BE2C (cell line): ENCODE data around the gene NMNAT3.

Source experiments
- DNase-seq: peaks from one replicate; pipeline ENCODE4 v3.0.0-alpha.2; 2020
- H3K27me3 ChIP-seq: fragments of 250-450 bp; sonication (Bioruptor Pico); 2 replicates; pipeline ENCODE4 v1.5.1; 2020; ENCODE audit warnings: mild to moderate bottlenecking
- H3K36me3 ChIP-seq: fragments of 250-450 bp; sonication (Bioruptor Pico); 2 replicates; pipeline ENCODE4 v1.5.1; 2020; ENCODE audit warnings: mild to moderate bottlenecking
- H3K4me1 ChIP-seq: fragments of 250-450 bp; sonication (Bioruptor Pico); 2 replicates; pipeline ENCODE4 v1.5.1; 2020
- H3K4me3 ChIP-seq: 2 replicates; pipeline ENCODE4 v1.5.1; 2011; ENCODE audit warnings: low read depth, low read length
- H3K9me3 ChIP-seq: fragments of 250-450 bp; sonication (Bioruptor Pico); 2 replicates; pipeline ENCODE4 v1.5.1; 2020
- TF ChIP-seq, protein P1 (sequence below): IDR thresholded peaks from 2 replicates; pipeline ENCODE4 v1.5.1; 2012; ENCODE audit warnings: mild to moderate bottlenecking, low read depth, low read length

NMNAT3 gene

DNA sequence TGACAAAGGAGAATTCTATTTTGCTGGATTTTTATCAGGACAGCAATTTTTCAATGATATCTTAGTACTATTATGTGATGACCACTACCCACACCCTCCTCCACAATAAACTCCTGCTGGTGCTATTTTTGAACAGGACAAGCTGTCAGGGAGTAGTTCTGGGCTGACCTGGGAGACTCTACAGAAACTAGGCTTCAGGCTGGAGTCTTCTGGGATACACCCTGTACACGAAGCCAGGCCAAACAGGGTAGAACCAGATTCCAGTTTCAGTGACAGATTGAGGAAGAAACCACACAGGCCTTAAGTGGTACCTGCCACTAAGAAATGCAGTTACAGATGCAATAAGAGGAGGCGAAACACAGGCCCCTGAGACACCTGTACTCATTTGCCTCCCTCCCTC, 12.8 kb downstream of the NMNAT3 start:
- Histone ChIP-seq H3K9me3 (no peaks in the 10 kb centered on the region), H3K36me3 (no peaks in the 10 kb centered on the region), H3K27me3 (no peaks in the 10 kb centered on the region), H3K4me3 (no peak overlapping the region), H3K4me1 (no peaks in the 10 kb centered on the region)
- TF ChIP-seq, protein P1, sequence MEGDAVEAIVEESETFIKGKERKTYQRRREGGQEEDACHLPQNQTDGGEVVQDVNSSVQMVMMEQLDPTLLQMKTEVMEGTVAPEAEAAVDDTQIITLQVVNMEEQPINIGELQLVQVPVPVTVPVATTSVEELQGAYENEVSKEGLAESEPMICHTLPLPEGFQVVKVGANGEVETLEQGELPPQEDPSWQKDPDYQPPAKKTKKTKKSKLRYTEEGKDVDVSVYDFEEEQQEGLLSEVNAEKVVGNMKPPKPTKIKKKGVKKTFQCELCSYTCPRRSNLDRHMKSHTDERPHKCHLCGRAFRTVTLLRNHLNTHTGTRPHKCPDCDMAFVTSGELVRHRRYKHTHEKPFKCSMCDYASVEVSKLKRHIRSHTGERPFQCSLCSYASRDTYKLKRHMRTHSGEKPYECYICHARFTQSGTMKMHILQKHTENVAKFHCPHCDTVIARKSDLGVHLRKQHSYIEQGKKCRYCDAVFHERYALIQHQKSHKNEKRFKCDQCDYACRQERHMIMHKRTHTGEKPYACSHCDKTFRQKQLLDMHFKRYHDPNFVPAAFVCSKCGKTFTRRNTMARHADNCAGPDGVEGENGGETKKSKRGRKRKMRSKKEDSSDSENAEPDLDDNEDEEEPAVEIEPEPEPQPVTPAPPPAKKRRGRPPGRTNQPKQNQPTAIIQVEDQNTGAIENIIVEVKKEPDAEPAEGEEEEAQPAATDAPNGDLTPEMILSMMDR = no peak
- no peak for DNase-seq

DNA sequence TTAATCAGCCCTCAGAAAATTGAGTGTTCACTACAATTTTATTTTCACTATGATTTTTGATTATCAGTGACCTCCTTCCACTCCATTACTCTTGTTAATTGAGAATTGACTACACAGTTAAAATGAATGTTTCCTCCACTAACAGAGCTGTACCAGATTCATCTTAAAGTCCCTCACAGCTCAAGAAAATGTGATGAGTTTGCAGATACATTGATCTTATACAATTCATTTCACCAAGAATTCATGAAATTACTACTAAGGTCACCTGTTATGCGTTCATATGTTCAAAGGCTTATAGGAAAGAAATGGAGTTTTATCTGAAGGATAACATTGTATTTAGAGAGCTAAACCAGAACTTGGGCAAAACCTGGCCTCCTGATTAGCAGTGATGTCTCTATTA, 17.5 kb downstream of the NMNAT3 start:
- Histone ChIP-seq H3K9me3 (no peaks in the 10 kb centered on the region), H3K27me3 (no peaks in the 10 kb centered on the region), H3K36me3 (no peaks in the 10 kb centered on the region), H3K4me3 (no peak overlapping the region), H3K4me1 (no peaks in the 10 kb centered on the region)
- TF ChIP-seq, protein P1 = no peak
- DNase-seq = no peak

DNA sequence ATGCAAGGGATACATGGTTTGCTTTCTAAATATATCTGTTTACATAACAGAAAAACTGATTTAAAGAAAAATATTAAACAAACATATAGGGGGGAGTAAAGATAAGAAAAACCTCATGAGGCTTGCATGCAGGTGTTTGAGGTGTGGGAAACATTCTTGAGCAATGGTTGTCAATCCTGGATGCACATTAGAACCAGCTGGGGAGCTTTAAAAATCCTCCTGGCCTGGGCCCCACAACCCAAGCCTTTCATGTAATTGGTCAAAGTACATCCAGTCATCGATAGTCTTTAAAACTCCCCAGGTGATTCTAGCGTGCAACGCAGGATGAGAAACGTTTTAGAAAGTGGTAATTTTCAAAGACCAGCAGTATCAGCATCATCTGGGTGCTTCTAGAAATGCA, 18.3 kb downstream of the NMNAT3 start:
- no peaks in the 10 kb centered on the region for H3K9me3 ChIP-seq
- no peaks in the 10 kb centered on the region for H3K27me3 ChIP-seq
- no peak for DNase-seq
- TF ChIP-seq, protein P1 = no peak
- no peak overlapping the region for H3K4me3 ChIP-seq
- no peaks in the 10 kb centered on the region for H3K36me3 ChIP-seq
- no peaks in the 10 kb centered on the region for H3K4me1 ChIP-seq

DNA sequence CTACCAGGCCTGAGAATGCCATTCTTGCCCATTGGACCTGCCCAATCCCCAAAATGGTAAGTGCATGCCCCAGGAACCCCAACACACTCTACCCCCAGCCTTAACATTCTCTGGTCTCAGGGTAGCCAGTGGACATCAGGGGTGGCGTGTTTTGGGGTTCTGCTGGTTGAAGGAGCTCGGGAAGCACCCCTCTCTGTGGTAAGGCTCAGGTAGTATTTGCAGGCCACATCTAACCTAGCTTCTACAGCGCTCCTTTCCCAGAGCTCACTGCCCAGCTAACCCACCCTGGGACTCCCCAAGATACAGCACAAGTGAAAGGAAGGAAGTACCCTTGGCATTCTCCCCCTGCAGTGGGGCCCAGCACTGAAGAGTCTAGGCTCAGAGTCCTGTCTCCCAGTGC, 19.8 kb downstream of the NMNAT3 start:
- TF ChIP-seq, protein P1 = no peak

DNA sequence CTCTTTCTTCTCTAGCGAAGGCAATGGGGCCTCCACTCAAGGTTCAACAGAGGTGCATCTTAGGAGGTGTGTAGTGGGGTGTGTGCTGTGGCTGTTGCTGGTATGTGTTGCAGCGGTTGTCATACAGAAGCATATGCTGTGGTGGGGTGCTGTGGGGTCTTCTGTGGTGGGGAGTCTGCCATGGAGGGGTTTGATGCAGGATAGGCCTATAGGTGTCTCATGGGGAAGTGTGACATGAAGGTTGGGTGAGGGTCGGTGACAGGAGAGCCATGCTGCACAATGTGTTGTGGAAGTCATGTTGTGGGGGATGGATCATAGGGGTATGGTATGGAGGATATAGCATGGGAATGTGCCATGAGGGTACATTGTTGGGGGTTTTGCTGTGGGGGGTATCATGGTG, 20.3 kb downstream of the NMNAT3 start:
- Histone ChIP-seq H3K4me1 (no peaks in the 10 kb centered on the region), H3K27me3 (no peaks in the 10 kb centered on the region), H3K9me3 (no peaks in the 10 kb centered on the region), H3K4me3 (no peak overlapping the region), H3K36me3 (no peaks in the 10 kb centered on the region)
- no peak for DNase-seq
- TF ChIP-seq, protein P1 = no peak

More for the DNA sequence above, 19.8 kb downstream of the NMNAT3 start:
- H3K9me3 ChIP-seq = no peaks in the 10 kb centered on the region
- no peak overlapping the region for H3K4me3 ChIP-seq
- no peaks in the 10 kb centered on the region for H3K27me3 ChIP-seq
- no peaks in the 10 kb centered on the region for H3K36me3 ChIP-seq
- no peak for DNase-seq
- H3K4me1 ChIP-seq = no peaks in the 10 kb centered on the region

- Histone ChIP-seq H3K27me3 (no peaks in the 10 kb centered on the region), H3K4me3 (no peak overlapping the region), H3K4me1 (no peaks in the 10 kb centered on the region), H3K36me3 (no peaks in the 10 kb centered on the region), H3K9me3 (no peaks in the 10 kb centered on the region)
- TF ChIP-seq, protein P1 = no peak
- no peak for DNase-seq
These were observed 21.7 kb downstream of the NMNAT3 start for GRCh38 chr3:139655909-139656595.
